GM23338 (cell line): Measurements from ENCODE around the gene STPG1. TPM values are rescaled to one million over a fixed set of nuclear protein-coding genes. Genes with fewer than 3 reads are reported as not detected.

Source experiments
- ATAC-seq: fragments of 200-7000 bp; cut with Tn5 transposase; 3 replicates; pipeline ENCODE4 v1.9.1; 2020
- DNase-seq: peaks from one replicate; pipeline ENCODE4 v3.0.0-alpha.2; 2015; ENCODE audit warnings: low spot score
- H2AFZ ChIP-seq: fragments of 200-600 bp; sonication (generic); 2 replicates; pipeline ENCODE4 v1.8.0; 2016; ENCODE audit warnings: antibody characterized with exemption, mild to moderate bottlenecking, moderate library complexity
- H3F3A ChIP-seq: fragments of 200-600 bp; sonication (generic); replicated peaks from 2 replicates; pipeline ENCODE4 v1.8.0; 2017; ENCODE audit warnings: antibody characterized with exemption, mixed run types, low read depth
- H3K27ac ChIP-seq: fragments of 200-600 bp; sonication (generic); 2 replicates; pipeline ENCODE4 v1.6.1; 2016; ENCODE audit warnings: low read depth
- H3K27me3 ChIP-seq: fragments of 200-600 bp; sonication (generic); 2 replicates; pipeline ENCODE4 v1.8.0; 2016; ENCODE audit warnings: mild to moderate bottlenecking, mixed run types, moderate library complexity; ENCODE audit not compliant: insufficient read depth
- H3K36me3 ChIP-seq: fragments of 200-600 bp; sonication (generic); 2 replicates; pipeline ENCODE4 v1.8.0; 2016; ENCODE audit warnings: mild to moderate bottlenecking; ENCODE audit not compliant: insufficient read depth
- H3K4me1 ChIP-seq: fragments of 200-600 bp; sonication (generic); 2 replicates; pipeline ENCODE4 v1.8.0; 2016; ENCODE audit warnings: mild to moderate bottlenecking, moderate library complexity; ENCODE audit not compliant: insufficient read depth
- H3K4me2 ChIP-seq: fragments of 200-600 bp; sonication (generic); 2 replicates; pipeline ENCODE4 v1.7.1; 2017; ENCODE audit warnings: mixed run types
- H3K4me3 ChIP-seq: fragments of 200-600 bp; sonication (generic); 2 replicates; pipeline ENCODE4 v1.6.1; 2016; ENCODE audit warnings: mixed run types
- H3K79me2 ChIP-seq: fragments of 200-600 bp; sonication (generic); replicated peaks from 2 replicates; pipeline ENCODE4 v1.8.0; 2017; ENCODE audit warnings: mild to moderate bottlenecking; ENCODE audit not compliant: insufficient read depth
- H3K9me2 ChIP-seq: fragments of 200-600 bp; sonication (generic); 2 replicates; pipeline ENCODE4 v1.8.0; 2017; ENCODE audit not compliant: insufficient read depth
- H4K20me1 ChIP-seq: fragments of 200-600 bp; sonication (generic); replicated peaks from 2 replicates; pipeline ENCODE4 v1.8.0; 2017; ENCODE audit warnings: mild to moderate bottlenecking; ENCODE audit not compliant: insufficient read depth
- H3K27ac Mint-ChIP-seq: 2 replicates; pipeline ENCODE4 v1.8.0; 2020; ENCODE audit warnings: inconsistent platforms, mild to moderate bottlenecking, moderate library complexity, mixed read lengths
- H3K27me3 Mint-ChIP-seq: 3 replicates; pipeline ENCODE4 v1.8.0; 2022; ENCODE audit warnings: low read depth, mild to moderate bottlenecking, moderate library complexity, mixed read lengths, inconsistent platforms; ENCODE audit not compliant: insufficient read depth, poor library complexity
- H3K36me3 Mint-ChIP-seq: 3 replicates; pipeline ENCODE4 v1.8.0; 2021; ENCODE audit warnings: low read depth, mild to moderate bottlenecking, inconsistent platforms, moderate library complexity, mixed read lengths
- H3K4me1 Mint-ChIP-seq: 3 replicates; pipeline ENCODE4 v1.8.0; 2020; ENCODE audit warnings: mild to moderate bottlenecking, inconsistent platforms, mixed read lengths
- H3K4me3 Mint-ChIP-seq: 3 replicates; pipeline ENCODE4 v1.8.0; 2021; ENCODE audit warnings: moderate library complexity, mild to moderate bottlenecking, inconsistent platforms, mixed read lengths
- H3K9me3 Mint-ChIP-seq: 3 replicates; pipeline ENCODE4 v1.8.0; 2020; ENCODE audit warnings: moderate library complexity, mild to moderate bottlenecking, inconsistent platforms, mixed read lengths
- CREB1 ChIP-seq: fragments of 250-450 bp; sonication (Bioruptor Pico); IDR thresholded peaks from 2 replicates; pipeline ENCODE4 v1.5.0; 2020; ENCODE audit warnings: low read depth, mild to moderate bottlenecking, moderate library complexity
- CTCF ChIP-seq, 2 experiments: fragments of 200-600 bp in 1 of 2; sonication (generic) in 1 of 2; conservative IDR thresholded peaks; 2 replicates each; pipeline versions ENCODE4 v1.5.1 to v1.6.1; 2016 to 2017; ENCODE audit warnings: antibody characterized with exemption in 2 of 2, low read depth in 2 of 2, mild to moderate bottlenecking in 2 of 2, moderate library complexity in 1 of 2
- ETS1 ChIP-seq: IDR thresholded peaks from 2 replicates; pipeline ENCODE4 v1.6.1; 2016; ENCODE audit warnings: antibody characterized with exemption
- EZH2 ChIP-seq: fragments of 200-600 bp; sonication (generic); IDR thresholded peaks from one replicate; pipeline ENCODE4 v1.8.0; 2017; ENCODE audit warnings: antibody characterized with exemption, mild to moderate bottlenecking, low read depth; ENCODE audit not compliant: unreplicated experiment
- EZH2phosphoT487 ChIP-seq: fragments of 200-600 bp; sonication (generic); IDR thresholded peaks from one replicate; pipeline ENCODE4 v1.8.1; 2018; ENCODE audit warnings: antibody characterized with exemption; ENCODE audit not compliant: unreplicated experiment
- JUNB ChIP-seq: IDR thresholded peaks from one replicate; pipeline ENCODE4 v1.6.1; 2016; ENCODE audit warnings: antibody characterized with exemption; ENCODE audit not compliant: unreplicated experiment
- NANOG ChIP-seq: IDR thresholded peaks from 2 replicates; pipeline ENCODE4 v1.6.1; 2016; ENCODE audit warnings: antibody characterized with exemption, borderline replicate concordance
- POLR2AphosphoS5 ChIP-seq: IDR thresholded peaks from 2 replicates; pipeline ENCODE4 v1.6.1; 2016; ENCODE audit warnings: antibody characterized with exemption, low read depth
- REST ChIP-seq: IDR thresholded peaks from one replicate; pipeline ENCODE4 v1.6.1; 2018; ENCODE audit warnings: antibody characterized with exemption; ENCODE audit not compliant: unreplicated experiment
- STAT1 ChIP-seq: IDR thresholded peaks from one replicate; pipeline ENCODE4 v1.6.1; 2016; ENCODE audit warnings: antibody characterized with exemption; ENCODE audit not compliant: unreplicated experiment
- ZNF114 ChIP-seq: fragments of 250-450 bp; sonication (Bioruptor Pico); IDR thresholded peaks from 2 replicates; pipeline ENCODE4 v1.5.0; 2020; ENCODE audit warnings: mild to moderate bottlenecking, moderate library complexity
- ZNF331 ChIP-seq: fragments of 250-450 bp; sonication (Bioruptor Pico); IDR thresholded peaks from 2 replicates; pipeline ENCODE4 v1.5.0; 2020; ENCODE audit warnings: low read depth, mild to moderate bottlenecking, moderate library complexity
- ZNF462 ChIP-seq: fragments of 250-450 bp; sonication (Bioruptor Pico); IDR thresholded peaks from 2 replicates; pipeline ENCODE4 v1.5.0; 2020; ENCODE audit warnings: mild to moderate bottlenecking, moderate library complexity
- polyA plus RNA-seq: library from polyadenylated mRNA; unstranded; fragments of >200 nt; fragmentation: Nextera tagmentation; extraction: Ambion mirVana; gene quantifications from 2 replicates; pipeline ENCODE4 v1.2.1, GENCODE V29; 2016
- total RNA-seq: library from RNA; depleted of rRNA; stranded (reverse); fragments of >200 nt; shearing (Covaris generic); gene quantifications from 2 replicates; pipeline ENCODE4 v1.2.3, GENCODE V29; 2014

Gene STPG1
- total and polyA plus RNA-seq, 2 experiments from 2014 or later, result 8.2 to 11.4 TPM

- peaks cover 10% of the 10 kb centered on the region for H3K4me1 ChIP-seq
- ATAC-seq (no peak), DNase-seq (no peak)
- H3K27me3 ChIP-seq, result no peaks in the 10 kb centered on the region
- Mint-ChIP-seq H3K9me3 (no peaks in the 10 kb centered on the region; the same call in 2 of the 3 replicates), H3K4me1 (peaks cover 22% of the 10 kb centered on the region), H3K27ac (no peak overlapping the region), H3K27me3 (peaks cover 14% of the 10 kb centered on the region), H3K4me3 (no peak overlapping the region), H3K36me3 (peaks cover 3% of the 10 kb centered on the region; the same call in 1 of the 3 replicates)
- H4K20me1 ChIP-seq, result no peaks in the 10 kb centered on the region
- no peak overlapping the region for H3K4me3 ChIP-seq
- no peaks in the 10 kb centered on the region for H3K79me2 ChIP-seq
- H2AFZ ChIP-seq, result no peak overlapping the region
- TF ChIP-seq ZNF462 (CRISPR knock-in tag) (no peak), CREB1 (CRISPR knock-in tag) (no peak), NANOG (no peak), JUNB (no peak), ZNF331 (CRISPR knock-in tag) (no peak), EZH2phosphoT487 (no peak), ZNF114 (CRISPR knock-in tag) (no peak), STAT1 (no peak), CTCF (conservative IDR thresholded peaks at IDR 0.05; ENCODE audit: low read depth in 2 of 2) (no peak), POLR2AphosphoS5 (no peak), ETS1 (no peak), REST (no peak), EZH2 (no peak)
- no peaks in the 10 kb centered on the region for H3K36me3 ChIP-seq
- no peaks in the 10 kb centered on the region for H3K9me2 ChIP-seq
- H3K4me2 ChIP-seq, result no peak overlapping the region
- H3K27ac ChIP-seq, result no peak overlapping the region
- H3F3A ChIP-seq, result peaks cover 3% of the 10 kb centered on the region; the same call in 1 of the 2 replicates
Observed at GRCh38 chr1:24388331-24388885, 25.2 kb downstream of the STPG1 start.
